22Rv1 (cell line): Measurements from ENCODE around the gene GRPEL1.
"Not testable (repeated sequence)": the region's sequence is repeated elsewhere in the genome, so short reads cannot be mapped to it uniquely, and the experiment has no call there.

Experiments
- ZFX ChIP-seq: fragments of 450-650 bp; IDR thresholded peaks from 2 replicates; pipeline ENCODE4 v1.6.1; 2017; ENCODE audit warnings: antibody characterized with exemption, borderline replicate concordance
- TF ChIP-seq, protein P1 (sequence below): fragments of 450-650 bp; IDR thresholded peaks from 2 replicates; pipeline ENCODE4 v1.5.1; 2017; ENCODE audit warnings: mild to moderate bottlenecking

GRCh38 chr4:7084564-7084961 lies 16.7 kb upstream of the GRPEL1 start:
- TF ChIP-seq, protein P1, sequence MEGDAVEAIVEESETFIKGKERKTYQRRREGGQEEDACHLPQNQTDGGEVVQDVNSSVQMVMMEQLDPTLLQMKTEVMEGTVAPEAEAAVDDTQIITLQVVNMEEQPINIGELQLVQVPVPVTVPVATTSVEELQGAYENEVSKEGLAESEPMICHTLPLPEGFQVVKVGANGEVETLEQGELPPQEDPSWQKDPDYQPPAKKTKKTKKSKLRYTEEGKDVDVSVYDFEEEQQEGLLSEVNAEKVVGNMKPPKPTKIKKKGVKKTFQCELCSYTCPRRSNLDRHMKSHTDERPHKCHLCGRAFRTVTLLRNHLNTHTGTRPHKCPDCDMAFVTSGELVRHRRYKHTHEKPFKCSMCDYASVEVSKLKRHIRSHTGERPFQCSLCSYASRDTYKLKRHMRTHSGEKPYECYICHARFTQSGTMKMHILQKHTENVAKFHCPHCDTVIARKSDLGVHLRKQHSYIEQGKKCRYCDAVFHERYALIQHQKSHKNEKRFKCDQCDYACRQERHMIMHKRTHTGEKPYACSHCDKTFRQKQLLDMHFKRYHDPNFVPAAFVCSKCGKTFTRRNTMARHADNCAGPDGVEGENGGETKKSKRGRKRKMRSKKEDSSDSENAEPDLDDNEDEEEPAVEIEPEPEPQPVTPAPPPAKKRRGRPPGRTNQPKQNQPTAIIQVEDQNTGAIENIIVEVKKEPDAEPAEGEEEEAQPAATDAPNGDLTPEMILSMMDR: not testable (repeated sequence)
- not testable (repeated sequence) for TF ChIP-seq ZFX
